Measurements from ENCODE around the gene RPL27A. TPM values are rescaled to one million over a fixed set of nuclear protein-coding genes. Genes with fewer than 3 reads are reported as not detected.

Gene RPL27A
- total RNA-seq, 1 experiment from 2014 or later = 585 TPM

DNA sequence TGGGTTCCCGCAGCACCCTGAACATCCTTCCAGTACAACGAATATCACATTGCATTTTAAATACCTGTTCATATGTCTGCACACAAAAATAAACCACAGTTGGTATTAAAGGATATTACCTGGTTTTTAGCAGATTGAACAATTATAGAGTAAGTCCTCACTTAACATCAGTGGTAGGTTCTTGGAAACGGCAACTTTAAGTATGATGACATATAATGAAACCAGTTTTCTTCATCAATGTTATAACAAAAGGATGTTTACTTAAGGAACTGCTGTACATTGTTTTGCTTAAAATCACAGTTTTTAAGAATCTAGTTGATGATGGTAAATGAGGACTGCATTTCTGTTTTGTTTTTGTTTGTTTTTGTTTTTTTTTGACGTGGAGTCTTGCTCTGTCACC lies 28.1 kb upstream of the RPL27A start:
- Mint-ChIP-seq H3K27me3 (ENCODE audit: unreplicated experiment) (no peaks in the 10 kb centered on the region), H3K27ac (ENCODE audit: unreplicated experiment) (no peak overlapping the region), H3K4me3 (ENCODE audit: low read depth, unreplicated experiment) (no peak overlapping the region), H3K36me3 (ENCODE audit: insufficient read depth, unreplicated experiment) (no peaks in the 10 kb centered on the region), H3K4me1 (ENCODE audit: low read depth, unreplicated experiment) (no peaks in the 10 kb centered on the region), H3K9me3 (ENCODE audit: low read depth, unreplicated experiment) (no peaks in the 10 kb centered on the region)
- intact Hi-C loops (cut with micrococcal nuclease; ENCODE audit: unreplicated experiment) = no loop called here
- no TSS peak for BruUV-seq (replicated peaks)
- CTCF ChIA-PET = no interaction called here
- no peak for TF ChIP-seq CTCF (IDR thresholded peaks at IDR 0.05; ENCODE audit: unreplicated experiment)
- DNase-seq = no peak

DNA sequence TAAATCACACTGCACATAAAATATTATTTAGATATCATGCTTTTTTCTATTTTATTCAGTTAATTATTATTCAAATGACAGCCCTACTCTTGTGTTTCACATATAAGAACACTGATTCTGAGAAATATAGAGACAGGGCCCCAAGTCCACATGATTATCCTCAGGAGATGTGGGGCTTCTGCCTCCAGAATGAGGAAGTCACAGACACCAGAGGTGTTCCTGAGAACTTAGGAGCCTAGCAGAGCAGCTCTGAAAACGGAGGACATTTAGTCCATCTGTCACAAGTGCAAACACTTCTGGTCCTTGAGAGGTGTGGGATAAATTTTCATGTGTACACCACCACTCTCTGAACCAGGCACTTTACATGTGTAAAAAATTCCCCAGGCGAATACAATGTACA lies 26.3 kb upstream of the RPL27A start:
- no peaks in the 10 kb centered on the region for H3K4me1 Mint-ChIP-seq (ENCODE audit: low read depth, unreplicated experiment)
- no peaks in the 10 kb centered on the region for H3K27me3 Mint-ChIP-seq (ENCODE audit: unreplicated experiment)
- no peak for DNase-seq
- no peak for TF ChIP-seq CTCF (IDR thresholded peaks at IDR 0.05; ENCODE audit: unreplicated experiment)
- H3K9me3 Mint-ChIP-seq (ENCODE audit: low read depth, unreplicated experiment) = no peaks in the 10 kb centered on the region
- no peaks in the 10 kb centered on the region for H3K36me3 Mint-ChIP-seq (ENCODE audit: insufficient read depth, unreplicated experiment)
- BruUV-seq (replicated peaks) = no TSS peak
- intact Hi-C loops (cut with micrococcal nuclease; ENCODE audit: unreplicated experiment) = no loop called here
- CTCF ChIA-PET = no interaction called here
- no peak overlapping the region for H3K4me3 Mint-ChIP-seq (ENCODE audit: low read depth, unreplicated experiment)
- H3K27ac Mint-ChIP-seq (ENCODE audit: unreplicated experiment) = no peak overlapping the region

DNA sequence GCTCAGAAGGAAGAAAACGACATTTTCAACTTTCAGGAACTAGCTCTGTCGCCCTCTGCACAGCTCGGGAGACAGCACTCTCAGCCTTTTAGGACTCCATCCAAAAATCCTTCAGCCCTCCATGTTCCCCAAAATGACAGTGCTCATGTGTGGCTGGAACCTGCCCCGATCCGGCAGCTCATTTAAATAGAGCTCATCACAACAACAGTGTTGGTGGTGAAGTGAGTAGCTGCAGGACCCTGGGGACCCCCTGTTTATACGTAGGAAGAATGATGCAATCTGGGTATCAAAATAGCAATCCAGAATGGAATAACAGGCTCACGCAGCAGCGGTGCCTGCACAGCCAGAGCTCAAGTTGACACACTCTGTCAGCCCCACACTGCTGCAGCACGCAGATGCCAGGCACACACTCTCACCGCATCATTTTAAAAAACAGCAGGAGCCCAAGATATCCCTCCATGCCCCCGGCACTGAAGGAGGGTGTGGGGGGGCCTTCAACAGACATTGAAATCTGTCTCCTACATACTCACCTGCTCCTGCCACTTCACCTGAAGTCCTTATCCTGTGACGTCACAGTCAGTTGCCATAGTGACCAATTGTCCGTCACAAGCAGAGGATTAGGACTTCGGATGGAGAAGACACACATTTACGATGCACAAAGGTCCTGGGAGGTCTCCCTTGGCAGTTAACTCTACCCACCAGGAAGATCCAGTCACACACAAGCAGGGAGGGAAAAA lies 24.1 kb upstream of the RPL27A start:
- H3K36me3 Mint-ChIP-seq (ENCODE audit: insufficient read depth, unreplicated experiment) = no peaks in the 10 kb centered on the region
- CTCF ChIA-PET = interaction anchor here (0.6 kb wide), 1 partner anchor 155 kb away, joined by 3 read pairs; no protein-coding TSS in a partner anchor
- no peaks in the 10 kb centered on the region for H3K27me3 Mint-ChIP-seq (ENCODE audit: unreplicated experiment)
- no TSS peak for BruUV-seq (replicated peaks)
- no peaks in the 10 kb centered on the region for H3K9me3 Mint-ChIP-seq (ENCODE audit: low read depth, unreplicated experiment)
- H3K4me1 Mint-ChIP-seq (ENCODE audit: low read depth, unreplicated experiment) = no peaks in the 10 kb centered on the region
- no peak for TF ChIP-seq CTCF (IDR thresholded peaks at IDR 0.05; ENCODE audit: unreplicated experiment)
- no peak overlapping the region for H3K27ac Mint-ChIP-seq (ENCODE audit: unreplicated experiment)
- DNase-seq = no peak
- H3K4me3 Mint-ChIP-seq (ENCODE audit: low read depth, unreplicated experiment) = no peak overlapping the region
- intact Hi-C loops (cut with micrococcal nuclease; ENCODE audit: unreplicated experiment) = no loop called here

DNA sequence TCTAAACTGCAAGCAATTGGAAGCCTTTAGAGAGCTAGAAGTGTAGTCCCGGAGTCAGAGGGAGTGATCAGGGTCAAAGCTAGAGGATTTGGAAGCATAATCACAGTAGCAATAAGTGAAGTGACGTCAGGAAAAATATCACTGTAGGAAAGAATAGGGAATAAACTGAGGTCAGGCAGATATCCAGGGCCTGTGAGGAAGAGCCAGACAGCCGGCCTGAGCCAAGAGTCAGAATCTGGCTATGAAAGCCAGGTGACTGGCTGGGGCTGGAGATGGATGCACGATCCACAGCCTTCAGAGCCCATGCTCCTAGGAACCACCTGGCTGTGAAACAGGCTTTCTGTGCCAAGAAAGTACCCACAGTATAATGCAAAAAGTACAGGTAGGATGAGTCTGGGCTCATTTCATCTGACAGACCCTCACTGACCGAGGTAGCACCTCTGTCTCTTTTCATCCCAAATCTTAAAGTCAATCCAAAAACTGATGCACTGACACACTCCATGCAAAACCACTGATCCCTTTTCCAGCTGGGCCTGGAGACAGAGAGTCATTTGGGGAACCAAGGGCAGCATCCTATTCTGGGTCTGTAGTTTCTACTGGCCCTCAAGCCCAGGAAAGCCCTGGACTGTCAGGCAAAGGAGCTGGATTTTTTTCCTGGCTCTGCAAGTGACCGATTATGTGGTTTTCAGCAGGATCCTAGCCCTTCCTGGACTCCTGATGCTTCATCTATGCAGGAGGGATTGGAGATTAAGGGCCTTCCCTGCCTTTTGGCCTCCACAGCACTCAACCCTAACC lies 21.4 kb upstream of the RPL27A start:
- H3K9me3 Mint-ChIP-seq (ENCODE audit: low read depth, unreplicated experiment) = no peaks in the 10 kb centered on the region
- DNase-seq = no peak
- CTCF ChIA-PET = interaction anchor here (0.5 kb wide), 1 partner anchor 148 kb away, joined by 3 read pairs; no protein-coding TSS in a partner anchor
- no peaks in the 10 kb centered on the region for H3K36me3 Mint-ChIP-seq (ENCODE audit: insufficient read depth, unreplicated experiment)
- intact Hi-C loops (cut with micrococcal nuclease; ENCODE audit: unreplicated experiment) = no loop called here
- H3K4me3 Mint-ChIP-seq (ENCODE audit: low read depth, unreplicated experiment) = no peak overlapping the region
- H3K27me3 Mint-ChIP-seq (ENCODE audit: unreplicated experiment) = no peaks in the 10 kb centered on the region
- no peak for TF ChIP-seq CTCF (IDR thresholded peaks at IDR 0.05; ENCODE audit: unreplicated experiment)
- BruUV-seq (replicated peaks) = no TSS peak
- H3K4me1 Mint-ChIP-seq (ENCODE audit: low read depth, unreplicated experiment) = no peaks in the 10 kb centered on the region
- H3K27ac Mint-ChIP-seq (ENCODE audit: unreplicated experiment) = no peak overlapping the region
